NT2/D1 (cell line): ENCODE measurements around the gene IMMP2L.
"Not testable (repeated sequence)": the region's sequence is repeated elsewhere in the genome, so short reads cannot be mapped to it uniquely, and the experiment has no call there.

Source experiments
- DNase-seq: peaks from one replicate; pipeline ENCODE4 v3.0.0-alpha.2; 2011; ENCODE audit warnings: low read depth, low spot score
- H3K27me3 ChIP-seq: 2 replicates; pipeline ENCODE4 v1.6.0; 2011; ENCODE audit warnings: mild to moderate bottlenecking; ENCODE audit not compliant: insufficient read length, insufficient read depth
- H3K36me3 ChIP-seq: 2 replicates; pipeline ENCODE4 v1.6.1; 2011; ENCODE audit warnings: mild to moderate bottlenecking, low read length, mixed read lengths; ENCODE audit not compliant: insufficient read depth, insufficient read length
- H3K4me1 ChIP-seq: 2 replicates; pipeline ENCODE4 v1.5.1; 2011; ENCODE audit not compliant: insufficient read depth, insufficient read length
- H3K4me3 ChIP-seq: 2 replicates; pipeline ENCODE4 v1.5.1; 2011; ENCODE audit warnings: low read depth; ENCODE audit not compliant: insufficient read length
- H3K9ac ChIP-seq: 2 replicates; pipeline ENCODE4 v1.6.0; 2011; ENCODE audit warnings: low read depth; ENCODE audit not compliant: insufficient read length
- H3K9me3 ChIP-seq: 2 replicates; pipeline ENCODE4 v1.5.1; 2011; ENCODE audit warnings: mild to moderate bottlenecking, low read length; ENCODE audit not compliant: insufficient read depth
- SUZ12 ChIP-seq: IDR thresholded peaks from 2 replicates; pipeline ENCODE4 v1.6.1; 2011; ENCODE audit not compliant: insufficient read length, insufficient read depth; ENCODE audit errors: extremely low read depth
- YY1 ChIP-seq: IDR thresholded peaks from 2 replicates; pipeline ENCODE4 v1.6.1; 2011; ENCODE audit not compliant: insufficient read length, insufficient read depth
- ZNF274 ChIP-seq: IDR thresholded peaks from 2 replicates; pipeline ENCODE4 v1.6.1; 2011; ENCODE audit warnings: mild to moderate bottlenecking, low read depth, low read length

Gene IMMP2L

GRCh38 chr7:111324228-111324627 lies 238.1 kb downstream of the IMMP2L start:
- Histone ChIP-seq H3K9ac (no peak overlapping the region), H3K4me1 (no peaks in the 10 kb centered on the region), H3K9me3 (no peaks in the 10 kb centered on the region), H3K4me3 (no peak overlapping the region), H3K27me3 (no peaks in the 10 kb centered on the region), H3K36me3 (no peaks in the 10 kb centered on the region)
- no peak for DNase-seq
- no peak for TF ChIP-seq ZNF274
- TF ChIP-seq SUZ12 = no peak
- TF ChIP-seq YY1 = no peak

GRCh38 chr7:111323670-111324069 lies 238.6 kb downstream of the IMMP2L start:
- not testable (repeated sequence) for H3K36me3 ChIP-seq, H3K4me3 ChIP-seq, H3K4me1 ChIP-seq, H3K9ac ChIP-seq, H3K9me3 ChIP-seq, DNase-seq, H3K27me3 ChIP-seq

GRCh38 chr7:111320133-111320532 lies 242.2 kb downstream of the IMMP2L start:
- H3K9ac ChIP-seq = no peak overlapping the region
- no peak for DNase-seq
- no peak overlapping the region for H3K4me3 ChIP-seq
- H3K36me3 ChIP-seq = no peaks in the 10 kb centered on the region
- no peaks in the 10 kb centered on the region for H3K9me3 ChIP-seq
- TF ChIP-seq SUZ12 = no peak
- no peak for TF ChIP-seq YY1
- TF ChIP-seq ZNF274 = no peak
- H3K4me1 ChIP-seq = no peaks in the 10 kb centered on the region
- H3K27me3 ChIP-seq = no peaks in the 10 kb centered on the region

- DNase-seq = no peak
- no peak for TF ChIP-seq YY1
- TF ChIP-seq SUZ12 = no peak
- no peak for TF ChIP-seq ZNF274
- Histone ChIP-seq H3K9me3 (no peaks in the 10 kb centered on the region), H3K36me3 (no peaks in the 10 kb centered on the region), H3K27me3 (no peaks in the 10 kb centered on the region), H3K4me1 (no peaks in the 10 kb centered on the region), H3K4me3 (no peak overlapping the region), H3K9ac (no peak overlapping the region)
Measured at GRCh38 chr7:111312966-111313365, 249.3 kb downstream of the IMMP2L start.

DNA sequence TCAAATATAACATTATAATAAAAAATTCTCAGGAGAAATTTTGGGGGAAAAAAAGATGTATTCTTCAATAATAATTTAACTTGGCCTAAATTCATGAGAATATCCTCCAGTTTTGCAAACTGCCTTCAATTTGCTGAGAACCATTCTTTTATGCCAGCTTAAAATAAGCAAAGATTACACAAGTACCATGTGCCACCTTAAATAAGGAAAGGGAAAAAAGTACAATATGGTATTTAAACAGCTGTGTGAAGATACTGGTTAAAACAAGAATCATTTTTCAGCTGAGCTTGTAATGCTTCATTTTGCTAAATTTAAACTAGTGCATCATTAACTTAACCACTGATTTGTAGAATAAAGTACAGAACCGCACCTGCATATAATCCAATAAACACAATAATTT lies 253.6 kb downstream of the IMMP2L start:
- Histone ChIP-seq H3K36me3 (no peaks in the 10 kb centered on the region), H3K4me1 (no peaks in the 10 kb centered on the region), H3K9me3 (no peaks in the 10 kb centered on the region), H3K9ac (no peak overlapping the region), H3K27me3 (no peaks in the 10 kb centered on the region), H3K4me3 (no peak overlapping the region)
- DNase-seq = no peak
- no peak for TF ChIP-seq ZNF274
- TF ChIP-seq SUZ12 = no peak
- TF ChIP-seq YY1 = no peak

- H3K9me3 ChIP-seq = no peaks in the 10 kb centered on the region
- no peak overlapping the region for H3K4me3 ChIP-seq
- no peak for DNase-seq
- TF ChIP-seq SUZ12 (no peak), ZNF274 (no peak), YY1 (no peak)
- no peak overlapping the region for H3K9ac ChIP-seq
- H3K4me1 ChIP-seq = no peaks in the 10 kb centered on the region
- no peaks in the 10 kb centered on the region for H3K27me3 ChIP-seq
- no peaks in the 10 kb centered on the region for H3K36me3 ChIP-seq
Measured at GRCh38 chr7:111301891-111302290, 260.4 kb downstream of the IMMP2L start.

DNA sequence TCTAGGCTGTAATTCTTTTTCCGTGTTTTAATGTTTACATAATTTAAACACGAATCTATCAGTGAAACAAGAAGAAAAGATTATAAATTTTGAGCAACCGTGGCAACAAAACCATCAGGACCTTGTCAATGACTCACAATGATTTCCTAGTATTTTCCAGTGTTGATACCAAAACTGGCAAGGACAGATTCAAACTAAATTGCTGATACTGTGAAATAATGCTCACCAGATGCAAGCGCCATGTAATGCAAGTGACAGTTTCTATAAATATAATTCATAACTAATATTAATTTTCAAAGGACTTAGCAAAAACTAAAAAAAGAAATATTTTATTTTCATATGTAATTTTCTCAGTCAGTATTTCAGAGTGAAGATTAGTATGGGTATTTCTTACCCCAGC lies 267.8 kb downstream of the IMMP2L start:
- Histone ChIP-seq H3K9me3 (no peaks in the 10 kb centered on the region), H3K36me3 (no peaks in the 10 kb centered on the region), H3K27me3 (no peaks in the 10 kb centered on the region), H3K4me3 (no peak overlapping the region), H3K4me1 (no peaks in the 10 kb centered on the region), H3K9ac (no peak overlapping the region)
- TF ChIP-seq YY1 (no peak), ZNF274 (no peak), SUZ12 (no peak)
- DNase-seq = no peak

DNA sequence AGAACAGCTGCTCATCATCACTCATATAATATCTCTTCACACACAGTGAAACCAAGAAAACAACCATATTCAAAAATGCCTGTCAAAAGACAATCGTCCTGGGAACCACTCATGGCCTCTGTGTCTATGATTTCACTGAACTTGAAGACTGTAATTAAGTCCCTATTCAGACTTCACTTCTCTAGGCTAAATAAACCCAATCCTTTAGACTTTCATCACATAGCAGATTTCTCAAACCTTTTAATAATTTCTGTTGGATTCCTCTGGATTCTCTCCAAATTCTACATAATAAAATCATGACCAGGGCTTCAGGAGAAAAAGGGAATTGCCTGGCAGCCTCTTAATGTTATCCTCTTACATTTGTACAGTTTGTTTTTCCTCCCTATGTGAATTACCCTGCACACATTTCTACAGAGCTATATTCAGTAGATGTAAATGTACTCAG lies 270.2 kb downstream of the IMMP2L start:
- H3K4me1 ChIP-seq = no peaks in the 10 kb centered on the region
- no peaks in the 10 kb centered on the region for H3K9me3 ChIP-seq
- DNase-seq = no peak
- no peak overlapping the region for H3K9ac ChIP-seq
- H3K36me3 ChIP-seq = no peaks in the 10 kb centered on the region
- H3K4me3 ChIP-seq = no peak overlapping the region
- TF ChIP-seq SUZ12 (no peak), YY1 (no peak), ZNF274 (no peak)
- H3K27me3 ChIP-seq = no peaks in the 10 kb centered on the region
